HG02885 (cell line): ENCODE results near the gene PEF1.
"Not testable (repeated sequence)": the region's sequence is repeated elsewhere in the genome, so short reads cannot be mapped to it uniquely, and the experiment has no call there.

Source experiments
- ATAC-seq: cut with Tn5 transposase; IDR thresholded peaks from one replicate; pipeline ENCODE4 v1.9.1; 2021; ENCODE audit warnings: mild to moderate bottlenecking; ENCODE audit not compliant: unreplicated experiment, poor library complexity

The PEF1 gene

DNA sequence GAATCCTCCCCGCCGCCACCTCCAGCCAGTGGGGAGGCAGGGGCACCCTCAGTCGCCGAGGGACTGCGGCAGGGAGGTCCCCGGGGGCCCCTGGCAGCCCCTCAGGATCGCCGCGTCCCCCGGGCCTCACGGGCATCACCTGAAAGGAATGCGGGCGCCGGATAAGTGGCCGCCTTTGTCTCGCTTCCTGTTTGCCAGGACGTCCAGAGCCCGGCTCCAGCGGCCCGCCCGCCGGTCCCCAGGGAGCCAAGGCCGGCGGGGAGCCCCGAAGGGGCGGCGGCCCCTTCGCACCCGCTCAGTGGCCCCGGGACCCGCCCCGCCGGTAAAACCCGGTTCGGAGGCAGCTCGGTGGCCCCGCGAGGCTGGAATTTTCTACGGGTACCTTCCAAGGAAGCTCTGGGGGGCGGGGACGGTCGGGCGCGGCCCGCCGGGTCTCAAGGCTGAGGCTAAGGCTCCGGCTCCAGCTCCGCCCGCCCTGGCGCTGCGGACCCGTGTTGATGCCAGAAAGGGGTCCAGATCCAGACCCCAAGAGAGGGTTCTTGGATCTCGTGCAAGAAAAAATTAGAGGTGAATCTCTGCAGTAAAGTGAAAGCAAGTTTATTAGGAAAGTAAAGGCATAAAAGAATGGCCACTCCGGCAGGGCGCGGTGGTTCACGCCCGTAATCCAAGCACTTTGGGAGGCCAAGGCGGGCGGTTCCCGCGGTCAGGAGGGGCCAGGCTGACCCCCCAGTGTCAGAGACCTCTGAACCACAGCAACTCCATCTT is 55.7 kb downstream of the PEF1 start:
- no peak for ATAC-seq

DNA sequence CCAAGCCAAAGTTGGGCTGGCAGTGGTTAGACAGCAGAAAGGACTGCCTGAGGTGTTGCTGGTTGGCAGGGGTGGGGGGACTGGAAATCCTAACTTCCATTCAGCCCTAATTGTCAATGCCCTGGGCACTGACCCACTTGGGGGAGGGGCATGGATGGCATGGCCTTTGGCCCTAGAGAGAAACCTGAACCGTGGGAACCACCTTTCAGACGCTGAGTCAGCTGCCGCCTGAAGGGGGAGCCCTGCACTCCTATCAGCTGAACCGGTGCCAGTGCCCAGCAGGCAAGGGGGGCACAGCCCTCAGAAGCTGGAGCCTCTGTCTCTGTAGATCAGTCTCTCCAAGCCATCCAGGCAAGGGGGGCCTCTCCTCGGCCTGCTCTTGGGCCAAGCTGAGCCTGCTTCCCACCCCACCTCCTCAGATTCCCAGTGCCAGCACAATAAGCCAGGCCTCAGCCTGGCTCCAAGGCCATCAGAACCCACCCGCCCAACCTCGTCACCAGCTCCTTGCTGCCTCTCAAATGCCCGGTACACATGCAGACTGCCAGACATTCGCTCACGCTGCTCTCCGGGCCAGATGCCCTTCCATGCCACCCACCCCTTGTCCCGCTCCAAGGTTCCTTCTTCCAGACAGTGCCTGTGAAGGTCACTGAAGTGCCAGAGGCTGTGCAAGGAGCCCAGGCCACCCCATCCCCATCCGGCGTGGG is 56.8 kb downstream of the PEF1 start:
- ATAC-seq = no peak

DNA sequence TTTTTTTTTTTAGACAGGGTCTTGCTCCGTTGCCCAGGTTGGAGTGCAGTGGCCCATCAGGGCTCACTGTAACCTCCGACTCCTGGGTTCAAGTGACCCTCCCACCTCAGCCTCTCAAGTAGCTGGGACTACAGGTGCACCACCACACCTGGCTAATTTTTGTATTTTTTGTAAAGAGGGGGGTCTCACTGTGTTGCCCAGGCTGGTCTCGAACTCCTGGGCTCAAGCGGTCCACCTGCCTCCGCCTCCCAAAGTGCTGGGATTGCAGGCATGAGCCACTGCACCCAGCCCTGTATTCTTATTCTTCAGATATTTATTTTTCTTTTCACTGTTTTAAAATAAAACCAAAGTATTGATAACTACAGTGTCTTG is 57.4 kb downstream of the PEF1 start:
- not testable (repeated sequence) for ATAC-seq

GRCh38 chr1:31586376-31587327 is 58.0 kb downstream of the PEF1 start:
- ATAC-seq = no peak

GRCh38 chr1:31585736-31586365 is 58.8 kb downstream of the PEF1 start:
- ATAC-seq = no peak

DNA sequence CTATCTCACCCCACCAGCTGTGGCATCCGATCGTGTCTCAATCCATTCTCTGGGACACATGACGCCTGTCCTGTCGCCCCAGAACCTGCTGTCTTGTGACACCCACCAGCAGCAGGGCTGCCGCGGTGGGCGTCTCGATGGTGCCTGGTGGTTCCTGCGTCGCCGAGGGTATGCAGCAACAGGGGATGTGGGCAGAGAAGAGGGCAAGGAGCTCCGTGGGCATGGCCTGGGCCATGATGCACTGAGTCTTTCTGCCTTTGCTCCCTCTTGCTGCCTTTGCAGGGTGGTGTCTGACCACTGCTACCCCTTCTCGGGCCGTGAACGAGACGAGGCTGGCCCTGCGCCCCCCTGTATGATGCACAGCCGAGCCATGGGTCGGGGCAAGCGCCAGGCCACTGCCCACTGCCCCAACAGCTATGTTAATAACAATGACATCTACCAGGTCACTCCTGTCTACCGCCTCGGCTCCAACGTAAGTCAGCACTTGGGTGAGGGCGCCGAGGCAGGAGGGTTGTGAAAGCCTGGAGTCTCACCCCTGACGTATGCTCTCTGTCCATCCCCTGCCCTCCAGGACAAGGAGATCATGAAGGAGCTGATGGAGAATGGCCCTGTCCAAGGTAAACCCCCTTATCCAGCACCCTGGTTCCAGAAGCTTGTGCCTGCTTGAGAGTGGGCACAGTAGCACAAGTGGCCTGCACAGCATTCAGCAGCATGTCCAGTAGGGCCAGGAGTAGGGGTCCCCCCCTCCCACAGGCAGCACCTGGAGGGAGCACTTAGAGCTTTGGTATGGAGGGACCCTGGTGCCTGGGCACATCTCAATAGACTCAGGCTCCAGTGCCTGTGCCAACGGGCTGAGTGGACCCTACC is 59.6 kb downstream of the PEF1 start:
- ATAC-seq = no peak

DNA sequence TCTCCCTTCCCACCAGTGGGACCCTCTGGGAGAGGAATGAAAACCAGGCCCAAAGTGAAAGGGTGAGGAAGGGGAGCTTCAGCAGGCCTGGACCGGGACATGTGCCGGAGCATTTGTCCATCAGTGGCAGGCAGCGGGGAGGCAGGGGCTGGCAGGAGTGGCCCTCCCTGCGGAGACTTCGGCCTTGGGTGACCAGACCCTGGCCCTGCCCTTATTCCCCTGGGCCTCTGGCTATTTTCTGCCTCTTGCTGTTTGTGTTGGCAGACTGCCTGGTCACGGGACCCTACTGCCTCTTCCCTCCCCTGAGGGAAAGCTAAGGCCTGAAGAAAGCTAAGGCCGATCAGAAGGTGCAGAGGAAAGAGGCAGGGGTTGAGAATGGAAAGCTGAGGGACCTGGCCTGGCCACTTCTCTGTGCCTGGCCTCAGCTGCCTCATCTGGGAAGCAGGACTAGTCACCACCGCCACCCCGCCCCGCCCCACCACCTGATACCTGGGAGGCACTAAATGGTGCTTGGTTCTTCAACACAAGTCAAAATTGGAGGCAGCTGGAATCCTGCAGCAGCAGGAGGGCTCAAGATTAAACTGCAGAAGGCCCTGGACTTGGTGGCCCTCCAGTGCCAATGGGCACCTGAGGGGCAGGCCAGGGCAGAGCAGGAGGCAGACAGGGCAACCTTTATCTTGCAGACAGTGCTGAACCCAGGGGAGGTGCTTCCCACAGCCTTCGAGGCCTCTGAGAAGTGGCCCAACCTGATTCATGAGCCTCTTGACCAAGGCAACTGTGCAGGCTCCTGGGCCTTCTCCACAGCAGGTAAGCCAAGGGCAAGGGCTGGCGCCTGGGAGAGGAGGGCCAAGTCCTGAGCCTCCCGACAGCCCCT is 60.4 kb downstream of the PEF1 start:
- ATAC-seq = no peak

DNA sequence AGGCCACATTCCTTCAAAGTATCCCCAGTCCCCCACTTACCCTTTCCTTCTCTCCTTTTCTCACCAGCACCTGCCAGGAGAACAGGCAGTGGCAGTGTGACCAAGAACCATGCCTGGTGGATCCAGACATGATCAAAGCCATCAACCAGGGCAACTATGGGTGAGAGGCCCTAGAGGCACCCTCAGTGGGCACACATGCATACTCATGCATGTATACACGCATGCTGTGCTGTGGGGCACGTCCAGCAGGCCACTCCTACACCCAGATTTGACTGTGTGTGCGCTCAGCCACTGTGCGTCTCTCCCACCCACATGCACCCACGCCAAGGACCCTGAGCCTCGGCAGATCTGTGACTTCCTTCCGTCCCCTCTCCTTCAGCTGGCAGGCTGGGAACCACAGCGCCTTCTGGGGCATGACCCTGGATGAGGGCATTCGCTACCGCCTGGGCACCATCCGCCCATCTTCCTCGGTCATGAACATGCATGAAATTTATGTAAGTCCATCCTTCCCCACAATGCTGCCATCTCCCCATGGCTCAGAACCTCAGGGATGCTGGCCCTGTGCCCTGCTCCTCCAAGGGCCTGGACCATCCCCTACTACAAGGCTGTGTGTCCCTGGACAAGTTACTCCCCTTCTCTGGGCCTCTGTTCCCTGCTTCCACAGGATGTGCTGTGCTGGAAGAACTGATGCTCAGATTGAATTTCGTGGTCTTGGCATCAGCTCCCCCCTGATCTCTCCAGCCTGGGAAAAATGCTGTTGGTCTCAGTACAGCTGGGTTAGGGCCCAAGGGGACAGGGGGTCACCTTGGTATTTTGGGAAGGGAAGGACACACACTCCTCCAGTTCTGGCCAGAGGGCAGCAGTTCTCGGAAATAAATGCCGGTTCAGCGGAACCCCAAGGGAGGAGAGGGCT is 61.3 kb downstream of the PEF1 start:
- no peak for ATAC-seq

DNA sequence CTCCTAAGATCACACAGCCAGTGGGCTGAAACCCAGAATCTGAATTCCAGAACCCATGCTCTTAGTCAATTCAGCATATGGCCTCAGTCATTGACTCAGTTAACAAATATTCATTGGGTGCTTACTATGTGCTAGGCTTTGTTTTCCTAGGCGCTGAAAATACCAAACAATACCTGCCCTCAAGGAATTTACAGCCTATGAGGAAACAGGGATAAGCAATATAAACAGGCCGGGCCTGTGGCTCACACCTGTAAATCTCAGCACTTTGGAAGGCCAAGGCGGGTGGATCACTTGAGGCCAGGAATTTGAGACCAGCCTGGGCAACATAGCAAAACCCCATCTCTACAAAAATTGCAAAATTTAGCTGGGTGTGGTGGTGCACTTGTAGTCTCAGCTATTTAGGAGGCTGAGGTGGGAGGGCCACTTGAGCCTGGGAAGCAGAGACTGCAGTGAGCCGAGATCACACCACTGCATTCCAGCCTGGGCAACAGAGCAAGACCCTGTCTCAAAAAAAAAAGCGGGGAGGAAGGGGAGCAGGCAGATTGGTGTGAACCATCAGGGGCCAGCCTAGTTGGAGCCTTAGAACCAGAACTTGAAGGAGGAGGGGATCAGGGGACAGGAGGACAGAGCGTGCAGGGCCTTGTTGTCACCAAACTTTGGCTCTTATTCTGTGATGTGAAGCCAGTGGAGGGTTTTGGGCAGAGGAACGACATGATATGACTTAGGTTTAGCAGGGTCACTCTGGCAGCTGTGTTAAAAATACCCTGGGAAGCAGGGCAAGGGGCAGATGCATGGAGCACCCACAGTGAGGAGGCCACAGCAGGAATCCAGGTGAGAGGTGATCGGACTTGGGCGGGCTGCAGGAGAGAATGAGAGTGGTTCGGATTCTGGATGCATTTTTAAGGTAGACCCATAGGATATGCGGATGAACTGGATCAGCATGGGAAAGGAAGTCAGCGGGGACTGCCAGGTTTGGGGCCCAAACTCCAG is 62.6 kb downstream of the PEF1 start:
- ATAC-seq = no peak

DNA sequence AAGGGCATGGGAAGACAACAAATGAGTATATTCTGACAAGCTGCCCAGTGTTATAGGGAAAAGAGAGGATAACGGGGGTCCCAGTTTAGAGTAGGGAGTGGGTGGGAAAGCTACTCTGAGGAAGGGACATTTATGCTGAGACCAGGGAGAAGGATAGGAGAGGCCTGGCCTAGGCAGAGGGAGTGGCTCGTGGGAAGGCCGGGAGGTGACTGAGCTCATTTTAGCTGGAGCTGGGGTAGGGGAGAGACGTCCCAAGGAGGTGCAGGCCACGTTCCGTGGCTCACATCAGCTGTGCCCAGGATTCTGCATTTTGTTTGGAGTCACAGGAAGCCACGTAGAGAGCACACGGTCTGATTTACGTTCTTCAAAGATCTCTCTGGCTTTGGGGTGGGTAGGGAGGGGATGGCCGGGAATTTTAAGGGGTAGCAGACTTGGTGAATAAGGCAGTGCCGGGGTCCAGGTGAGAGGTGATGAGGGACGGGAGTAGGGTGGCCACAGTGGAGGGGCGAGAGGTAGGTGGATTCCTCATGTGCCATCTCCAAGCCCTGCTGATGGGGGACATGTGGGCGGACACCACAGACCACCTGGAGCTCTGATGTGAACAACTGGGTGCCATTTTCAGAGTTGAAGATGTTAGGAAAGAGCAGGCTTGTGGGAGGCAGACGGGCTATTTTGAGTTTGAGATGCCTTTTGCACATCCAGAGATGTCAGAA is 63.6 kb downstream of the PEF1 start:
- no peak for ATAC-seq

- ATAC-seq = no peak
Measured at GRCh38 chr1:31580513-31580870, 64.2 kb downstream of the PEF1 start.
